Measurements from ENCODE around the gene PDGFA. TPM values are rescaled to one million over a fixed set of nuclear protein-coding genes. Genes with fewer than 3 reads are reported as not detected.
A peak's percentile ranks its signal among the peaks of the same experiment; 100 is the strongest.

PDGFA gene
- total RNA-seq, 1 donor from 2014 or later, result 0.85 TPM

DNA sequence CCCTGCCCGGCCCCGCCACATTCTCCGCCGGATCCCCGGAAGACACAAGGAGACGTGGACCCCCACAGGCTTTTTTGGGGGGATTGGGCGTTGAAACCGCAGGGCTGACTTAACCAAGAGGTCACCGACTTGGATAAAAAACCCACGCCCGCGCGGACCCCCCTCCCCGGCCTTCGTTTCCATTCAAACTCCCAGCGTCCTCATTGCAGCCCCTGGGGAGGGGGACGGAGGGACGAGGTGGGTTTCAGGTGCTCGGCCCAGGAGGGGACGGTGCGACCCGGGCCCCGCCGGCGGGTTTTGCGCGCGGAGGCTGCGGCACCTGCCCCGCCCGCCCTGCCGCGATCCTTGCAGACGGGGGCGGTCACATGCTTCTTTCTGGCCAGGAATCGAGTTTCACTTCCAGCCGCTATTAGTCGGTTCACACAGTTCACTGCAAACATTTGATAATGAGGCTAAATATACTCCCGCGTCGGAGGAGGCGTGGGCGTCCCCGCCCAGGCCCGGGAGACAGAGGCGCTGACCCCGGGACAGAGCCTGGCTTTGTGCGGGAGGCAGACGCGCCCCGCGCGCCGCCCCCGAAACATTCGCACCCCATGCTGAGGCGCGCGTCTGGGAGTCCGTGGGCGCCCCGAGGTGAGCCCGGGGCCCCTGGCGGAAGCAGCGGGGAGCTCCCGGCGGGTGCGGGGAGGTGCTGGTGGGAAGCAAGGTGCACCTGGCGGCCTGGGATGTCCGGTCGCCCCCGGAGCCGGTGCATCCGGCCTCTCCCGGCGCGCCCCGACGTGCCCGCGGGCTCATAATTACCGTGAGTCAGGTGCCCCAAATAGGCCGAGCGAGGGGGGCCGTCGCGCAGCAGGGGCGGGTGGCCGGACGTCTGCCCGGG, 2.7 kb upstream of the PDGFA start:
- peaks cover 2% of the 10 kb centered on the region for H3K27me3 Mint-ChIP-seq (ENCODE audit: unreplicated experiment)
- DNase-seq (ENCODE audit: low spot score), result no peak
- no peaks in the 10 kb centered on the region for H3K36me3 Mint-ChIP-seq (ENCODE audit: low read depth, unreplicated experiment)
- peaks cover 5% of the 10 kb centered on the region for H3K4me1 Mint-ChIP-seq (ENCODE audit: unreplicated experiment)
- no peak overlapping the region for H3K4me3 Mint-ChIP-seq (ENCODE audit: unreplicated experiment)
- no peaks in the 10 kb centered on the region for H3K9me3 Mint-ChIP-seq (ENCODE audit: unreplicated experiment)
- no peak overlapping the region for H3K27ac Mint-ChIP-seq (ENCODE audit: unreplicated experiment)
- no peak for TF ChIP-seq CTCF (IDR thresholded peaks at IDR 0.05; ENCODE audit: unreplicated experiment)

GRCh38 chr7:521221-522070, 1.8 kb upstream of the PDGFA start:
- Mint-ChIP-seq H3K4me1 (ENCODE audit: unreplicated experiment) (peaks cover 5% of the 10 kb centered on the region), H3K36me3 (ENCODE audit: low read depth, unreplicated experiment) (no peaks in the 10 kb centered on the region), H3K27ac (ENCODE audit: unreplicated experiment) (no peak overlapping the region), H3K27me3 (ENCODE audit: unreplicated experiment) (peaks cover 2% of the 10 kb centered on the region), H3K4me3 (ENCODE audit: unreplicated experiment) (no peak overlapping the region), H3K9me3 (ENCODE audit: unreplicated experiment) (no peaks in the 10 kb centered on the region)
- peak; percentile 36 for DNase-seq (ENCODE audit: low spot score)
- no peak for TF ChIP-seq CTCF (IDR thresholded peaks at IDR 0.05; ENCODE audit: unreplicated experiment)

DNA sequence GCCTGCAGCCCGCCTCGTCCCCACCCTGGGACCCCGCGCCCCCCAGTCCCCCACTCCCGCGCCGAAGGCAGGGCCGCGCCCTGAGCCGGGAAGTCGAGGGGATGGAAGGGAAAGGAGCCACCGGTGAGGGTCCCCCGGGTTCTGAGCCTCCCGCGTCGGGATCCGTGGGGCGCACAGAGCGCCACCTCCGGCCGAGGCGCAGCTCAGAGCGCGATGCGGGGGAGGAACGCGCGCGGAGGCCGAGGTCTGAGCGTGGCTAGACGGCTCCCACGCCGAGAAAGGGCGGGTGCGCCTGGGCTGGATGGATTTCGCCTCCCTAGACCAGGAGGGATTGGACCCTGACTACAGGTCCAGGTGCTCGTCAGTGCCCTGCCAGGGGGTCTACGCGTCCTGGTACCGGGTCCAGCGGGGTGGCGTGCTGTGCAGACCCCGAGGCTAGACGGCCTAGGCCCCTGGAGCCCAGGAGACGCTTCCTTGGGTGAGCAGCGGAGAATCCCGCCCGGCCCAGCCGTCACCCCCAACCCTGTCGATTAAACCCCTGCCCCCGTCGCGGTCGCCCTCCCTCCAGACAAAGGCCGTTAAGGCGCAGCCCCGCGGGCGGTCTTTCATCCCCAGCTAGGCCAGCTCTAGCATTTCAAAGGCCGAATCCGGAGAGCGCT, 986 bp upstream of the PDGFA start:
- TF ChIP-seq CTCF (IDR thresholded peaks at IDR 0.05; ENCODE audit: unreplicated experiment), result no peak
- Mint-ChIP-seq H3K27me3 (ENCODE audit: unreplicated experiment) (peaks cover 8% of the 10 kb centered on the region), H3K9me3 (ENCODE audit: unreplicated experiment) (no peaks in the 10 kb centered on the region), H3K36me3 (ENCODE audit: low read depth, unreplicated experiment) (no peaks in the 10 kb centered on the region), H3K4me1 (ENCODE audit: unreplicated experiment) (peaks cover 5% of the 10 kb centered on the region), H3K27ac (ENCODE audit: unreplicated experiment) (no peak overlapping the region), H3K4me3 (ENCODE audit: unreplicated experiment) (no peak overlapping the region)
- no peak for DNase-seq (ENCODE audit: low spot score)

GRCh38 chr7:518630-519483, 789 bp downstream of the PDGFA start:
- H3K27me3 Mint-ChIP-seq (ENCODE audit: unreplicated experiment), result peaks cover 13% of the 10 kb centered on the region
- peaks cover 5% of the 10 kb centered on the region for H3K4me1 Mint-ChIP-seq (ENCODE audit: unreplicated experiment)
- H3K4me3 Mint-ChIP-seq (ENCODE audit: unreplicated experiment), result peak overlapping the region; percentile 79
- no peak overlapping the region for H3K27ac Mint-ChIP-seq (ENCODE audit: unreplicated experiment)
- peaks cover under 1% of the 10 kb centered on the region for H3K36me3 Mint-ChIP-seq (ENCODE audit: low read depth, unreplicated experiment)
- no peak for TF ChIP-seq CTCF (IDR thresholded peaks at IDR 0.05; ENCODE audit: unreplicated experiment)
- H3K9me3 Mint-ChIP-seq (ENCODE audit: unreplicated experiment), result no peaks in the 10 kb centered on the region
- DNase-seq (ENCODE audit: low spot score), result peak; percentile 47

All from endothelial cell (in vitro differentiated cells).